Stimulated activated naive CD8-positive, alpha-beta T cell treated with anti-CD3 and anti-CD28 coated beads, Interleukin-15, Interleukin-2, amounts not matched to agents 100 U/mL and 50 U/mL, for 24 hours (primary cell): ENCODE results near the gene DDX52.

Experiments used
- ATAC-seq: fragments of 150-1000 bp; cut with Tn5 transposase; one replicate; pipeline ENCODE4 v1.10.0; 2021
- DNase-seq: peaks from one replicate; pipeline ENCODE4 v3.0.0; 2021

Gene DDX52

DNA sequence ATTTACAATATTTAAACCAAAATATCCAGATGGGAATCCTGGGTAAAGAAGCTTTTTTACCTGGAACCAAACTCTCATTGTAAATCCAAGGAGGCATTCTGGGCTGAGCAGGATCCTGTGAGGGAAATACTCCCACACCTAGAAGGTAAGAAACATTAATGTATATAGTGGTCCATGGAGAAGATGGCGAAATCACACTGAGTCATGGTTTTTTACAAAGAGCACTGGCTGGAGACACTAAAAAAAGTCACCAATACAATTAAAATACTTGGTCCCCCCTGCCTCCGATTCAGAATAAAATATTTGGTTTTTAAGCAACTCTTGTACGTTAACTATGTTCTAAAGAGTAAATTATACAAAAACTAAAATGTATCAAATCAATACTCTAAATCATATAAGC, 67.0 kb downstream of the DDX52 start:
- no peak for DNase-seq
- no peak for ATAC-seq

DNA sequence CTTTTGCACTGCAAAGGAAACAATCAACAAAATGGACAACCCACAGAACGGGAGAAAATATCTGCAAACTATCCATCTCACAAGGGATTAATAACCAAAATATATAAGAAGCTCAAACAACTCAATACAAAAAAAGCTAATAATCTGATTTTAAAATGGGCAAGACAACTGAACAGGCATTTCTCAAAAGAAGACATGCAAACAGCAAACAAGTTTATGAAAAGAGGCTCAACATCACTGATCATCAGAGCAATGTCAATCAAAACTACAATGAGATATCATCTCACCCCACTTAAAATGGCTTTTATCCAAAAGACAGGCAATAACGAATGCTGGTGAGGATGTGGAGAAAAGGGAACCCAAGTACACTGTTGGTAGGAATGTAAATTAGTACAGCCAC, 68.8 kb downstream of the DDX52 start:
- DNase-seq (no peak), ATAC-seq (no peak)

DNA sequence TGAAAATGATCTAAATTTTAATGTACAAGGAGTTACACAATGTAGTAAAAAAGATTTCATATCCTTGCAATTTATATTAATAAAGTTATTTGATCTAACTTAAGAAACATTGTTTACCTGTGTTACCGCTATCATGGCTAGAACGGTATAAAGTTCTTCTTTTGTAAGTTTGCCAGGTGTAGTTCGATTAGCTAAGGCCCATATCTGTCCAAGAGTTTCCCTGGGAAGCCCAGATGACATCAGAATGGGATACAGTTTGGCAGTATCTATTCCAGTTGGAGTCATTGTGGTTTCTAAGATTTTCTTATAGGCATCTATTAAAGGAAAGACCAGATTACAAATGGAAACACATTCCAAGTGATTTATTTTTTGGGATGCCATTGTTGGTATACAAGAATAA, 71.6 kb downstream of the DDX52 start:
- ATAC-seq (no peak), DNase-seq (no peak)

DNA sequence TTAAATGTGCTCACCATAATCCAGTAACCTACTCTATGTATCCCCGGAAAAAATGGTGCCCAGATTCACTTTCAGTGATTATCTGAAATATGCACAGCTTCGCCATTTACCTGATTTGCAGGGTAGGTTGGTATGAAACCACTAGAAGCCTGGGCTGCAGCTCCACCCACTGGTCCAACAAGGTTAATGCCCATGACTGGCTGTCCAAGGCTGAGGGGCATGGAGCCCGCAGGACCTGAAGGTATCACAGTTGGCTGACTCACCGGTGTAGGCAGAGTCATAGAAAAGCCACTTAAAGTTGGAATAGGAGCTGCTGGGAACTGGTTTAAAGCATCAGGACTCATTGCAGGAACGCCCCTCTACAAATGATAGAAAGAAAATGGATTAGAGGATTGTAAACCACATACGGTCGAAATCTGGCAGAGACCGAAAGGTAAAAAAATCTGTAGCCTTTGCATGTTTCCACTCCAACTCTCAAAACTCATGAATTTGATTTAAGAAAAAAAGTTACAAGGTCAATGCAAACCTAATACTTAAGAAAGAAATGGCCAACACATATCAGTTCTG, 72.6 kb downstream of the DDX52 start:
- DNase-seq (peak; percentile 40), ATAC-seq (peak; percentile 80)

DNA sequence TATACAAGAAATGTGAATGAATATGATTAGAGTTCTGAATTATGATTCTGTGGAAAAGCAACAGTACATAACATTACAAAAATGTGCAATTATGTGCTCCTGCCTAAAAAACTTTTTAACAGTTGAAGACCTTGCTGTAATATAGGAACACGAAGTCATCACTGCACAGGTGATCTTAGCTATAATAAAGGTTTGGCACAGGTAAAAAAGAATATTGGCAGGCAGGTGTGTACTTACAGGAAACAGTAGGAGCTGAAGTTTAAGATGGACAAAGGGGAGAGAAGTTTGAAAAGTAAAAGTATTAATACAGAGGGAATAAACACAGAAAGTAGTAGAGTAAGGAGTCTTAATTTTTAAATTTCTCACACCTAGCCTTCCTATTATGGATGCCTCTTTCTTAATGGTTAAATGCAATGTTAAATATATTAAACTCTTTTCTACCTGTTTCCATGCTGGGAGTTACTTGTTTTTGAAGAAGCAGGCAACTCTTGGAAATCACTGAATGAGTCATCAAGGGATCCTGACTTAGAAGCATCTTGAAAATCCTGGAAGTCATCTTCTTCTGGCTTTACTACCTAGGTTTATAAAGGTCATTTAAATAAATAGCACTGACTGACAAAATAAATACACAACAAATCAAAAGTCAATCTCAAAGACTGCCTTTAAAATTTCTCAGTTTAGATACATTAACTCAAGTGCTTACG, 74.7 kb downstream of the DDX52 start:
- ATAC-seq (no peak), DNase-seq (no peak)

DNA sequence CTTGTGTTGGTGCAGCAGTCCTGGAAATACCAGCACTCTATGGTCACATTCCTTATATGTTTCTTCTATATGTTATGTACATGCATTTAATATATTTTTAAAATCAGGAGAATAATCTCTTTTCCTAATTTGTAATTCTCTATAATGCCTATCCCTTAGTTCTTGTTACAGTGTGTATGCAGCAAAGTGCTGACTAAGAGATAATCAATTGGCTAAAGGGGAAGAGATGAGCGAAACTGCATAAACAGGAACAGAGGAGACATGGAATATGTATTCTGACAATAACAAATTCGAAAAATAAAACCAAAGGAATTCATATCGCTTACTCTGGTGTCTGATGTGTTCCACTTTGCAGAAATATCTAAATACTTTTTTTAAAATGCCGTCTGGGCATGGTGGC, 75.7 kb downstream of the DDX52 start:
- ATAC-seq (no peak), DNase-seq (no peak)

DNA sequence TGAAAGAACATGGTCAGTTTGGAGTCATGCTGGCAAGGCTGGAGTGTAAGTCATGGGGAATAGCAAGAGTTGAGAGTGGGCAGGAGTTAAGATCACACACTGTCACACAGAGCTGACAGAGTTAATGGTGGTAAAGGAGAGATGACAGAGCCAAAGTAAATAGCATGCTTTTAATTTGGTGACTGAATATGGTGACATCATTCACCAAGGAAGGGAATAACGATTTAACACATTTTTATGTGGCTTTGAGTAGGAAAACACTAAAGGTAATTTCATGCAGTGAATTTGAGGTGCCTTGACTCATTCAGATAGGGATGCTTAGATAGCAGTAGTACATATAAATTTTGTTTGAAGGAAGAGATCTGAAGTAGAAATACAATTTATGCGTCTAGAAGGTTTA, 76.1 kb downstream of the DDX52 start:
- no peak for DNase-seq
- ATAC-seq, result no peak

DNA sequence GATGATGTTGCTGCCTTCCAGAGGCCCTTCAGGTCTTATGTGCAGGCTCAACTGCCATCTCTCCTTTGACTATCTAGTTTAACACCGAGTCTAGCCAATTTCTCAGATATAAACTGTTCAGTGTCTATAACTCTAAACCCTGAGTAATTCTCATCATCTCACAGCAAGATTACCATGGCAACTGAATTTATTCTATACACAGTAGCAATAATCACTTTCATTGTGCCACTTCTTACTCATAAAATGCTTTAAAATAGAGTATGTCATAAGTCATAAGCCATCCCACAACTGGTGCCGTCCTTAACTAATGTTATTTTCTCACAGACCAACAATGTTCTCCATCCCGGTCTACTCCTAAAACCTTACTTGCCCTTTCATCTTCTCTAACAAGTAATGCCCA, 79.0 kb downstream of the DDX52 start:
- ATAC-seq, result no peak

DNA sequence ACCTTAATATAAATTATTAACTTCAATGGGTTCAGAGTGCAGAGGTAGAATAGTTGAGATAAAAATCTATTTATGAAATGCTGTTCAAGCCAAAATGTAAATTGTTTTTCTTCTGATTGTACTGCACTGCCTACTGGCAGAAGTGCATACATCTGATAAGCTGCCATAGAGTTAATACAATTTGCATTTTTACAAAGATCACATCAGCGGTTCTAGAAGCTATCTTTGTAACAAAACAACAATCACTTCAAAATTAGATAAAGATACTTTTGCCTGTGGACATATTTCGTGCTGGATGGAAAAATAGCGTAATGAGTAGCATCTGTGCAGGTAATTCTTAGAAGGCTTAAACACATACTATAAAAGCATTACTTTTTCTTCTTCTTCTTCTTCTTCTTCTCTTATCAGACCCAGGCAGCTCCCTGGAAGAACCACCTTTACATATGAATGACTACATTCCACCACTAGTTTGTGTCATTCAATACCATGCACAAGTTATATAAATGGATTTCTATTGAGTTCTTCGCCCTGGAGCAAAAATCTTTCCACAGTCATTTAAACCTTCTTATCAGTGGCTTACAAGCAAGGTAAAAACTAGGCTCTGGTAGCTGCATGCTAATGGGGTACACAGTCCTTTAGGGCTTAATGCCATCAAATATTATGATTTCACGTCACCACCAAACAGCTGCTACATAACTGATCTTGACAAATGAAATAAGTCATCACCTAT, 81.1 kb downstream of the DDX52 start:
- DNase-seq (no peak), ATAC-seq (no peak)

More for the DNA sequence above, 79.0 kb downstream of the DDX52 start:
- no peak for DNase-seq
